ENCODE measurements around the gene ORM1. TPM values are rescaled to one million over a fixed set of nuclear protein-coding genes. Genes with fewer than 3 reads are reported as not detected.
A peak's percentile ranks its signal among the peaks of the same experiment; 100 is the strongest.

The ORM1 gene
- total RNA-seq, 1 experiment from 2014 or later = 4.4 TPM

DNA sequence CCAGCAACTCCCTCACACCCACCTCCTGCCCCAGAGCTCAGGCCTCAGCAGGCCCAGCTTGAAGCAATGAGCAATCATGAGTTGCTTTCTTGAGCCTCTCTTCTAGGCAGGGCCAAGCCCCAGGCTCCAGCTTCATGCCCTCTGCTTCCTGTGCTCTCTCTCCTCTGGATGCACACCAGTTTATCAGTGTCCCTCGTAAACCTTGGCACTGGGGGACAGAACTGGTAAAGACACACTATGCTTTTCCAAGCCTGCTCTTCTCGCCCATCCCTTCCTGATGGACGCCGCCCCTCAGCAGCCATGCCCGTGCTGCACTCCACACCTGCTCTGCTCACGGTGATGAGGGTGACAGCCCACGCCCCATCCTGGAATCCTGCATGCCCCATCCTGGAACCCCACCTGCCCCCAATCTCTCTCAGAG lies 49.4 kb upstream of the ORM1 start:
- Histone ChIP-seq H2AK5ac (ENCODE audit: insufficient read length, low read length) (no peak overlapping the region), H3K4me2 (ENCODE audit: insufficient read depth, insufficient read length, low read length) (no peak overlapping the region), H3K56ac (ENCODE audit: insufficient read length, low read depth, low read length) (no peak overlapping the region), H3K18ac (ENCODE audit: insufficient read length, low read depth, low read length) (no peak overlapping the region), H3K4ac (ENCODE audit: low read depth, low read length) (no peak overlapping the region), H2BK5ac (ENCODE audit: insufficient read length, low read length) (no peak overlapping the region), H2AFZ (ENCODE audit: low read length) (no peak overlapping the region), H3K27me3 (ENCODE audit: insufficient read depth, low read length) (no peaks in the 10 kb centered on the region), H3K79me1 (ENCODE audit: insufficient read depth, low read depth, low read length, poor library complexity, severe bottlenecking) (no peaks in the 10 kb centered on the region), H3K14ac (ENCODE audit: insufficient read depth, low read length) (no peak overlapping the region; the same call in 1 of the 2 replicates), H3T11ph (ENCODE audit: low read length) (no peak overlapping the region), H4K20me1 (ENCODE audit: control insufficient read depth, insufficient read depth, insufficient read length) (no peaks in the 10 kb centered on the region), H4K8ac (replicated peaks; ENCODE audit: insufficient read length, low read depth, low read length) (no peak overlapping the region), H4K5ac (ENCODE audit: insufficient read length, low read depth, low read length) (no peak overlapping the region), H3K9ac (ENCODE audit: extremely low read depth, insufficient read length, low read length) (no peak overlapping the region), H2BK15ac (ENCODE audit: low read depth, low read length) (no peak overlapping the region), H3K23me2 (ENCODE audit: insufficient read length, low read depth, low read length, poor library complexity, severe bottlenecking) (no peaks in the 10 kb centered on the region), H4K91ac (ENCODE audit: insufficient read length, low read depth, low read length) (no peak overlapping the region), H3K27ac (ENCODE audit: insufficient read length, low read depth, low read length) (no peak overlapping the region), H3K4me1 (ENCODE audit: insufficient read depth, low read length) (no peaks in the 10 kb centered on the region), H3K23ac (ENCODE audit: insufficient read length, low read depth, low read length) (no peak overlapping the region), H2BK12ac (ENCODE audit: insufficient read length, low read depth, low read length) (no peak overlapping the region), H3K79me2 (ENCODE audit: insufficient read depth, low read length) (no peaks in the 10 kb centered on the region), H3K9me3 (ENCODE audit: control insufficient read depth, low read depth, low read length) (no peaks in the 10 kb centered on the region), H2BK20ac (ENCODE audit: low read depth, low read length, poor library complexity, severe bottlenecking) (no peak overlapping the region), H2BK120ac (ENCODE audit: low read depth, low read length, poor library complexity, severe bottlenecking) (no peak overlapping the region)
- Mint-ChIP-seq H3K4me1 (no peaks in the 10 kb centered on the region; a peak in 1 of 4 replicates), H3K4me3 (no peak overlapping the region), H3K27ac (no peak overlapping the region; a peak in 2 of 7 replicates), H3K9me3 (no peaks in the 10 kb centered on the region), H3K36me3 (ENCODE audit: insufficient read depth in 1 of 3, low read depth in 3 of 3) (peaks cover 0 to 4% (median 2%) of the 10 kb centered on the region in 3 experiments; a peak in 3 of 7 replicates), H3K27me3 (ENCODE audit: low read depth) (no peaks in the 10 kb centered on the region; the same call in 1 of the 2 replicates)
- no CpG with 5 or more reads among the region's 7 CpGs for WGBS (ENCODE audit: extremely low coverage, insufficient read length, low lambda C conversion rate)
- TF ChIP-seq, protein P1, sequence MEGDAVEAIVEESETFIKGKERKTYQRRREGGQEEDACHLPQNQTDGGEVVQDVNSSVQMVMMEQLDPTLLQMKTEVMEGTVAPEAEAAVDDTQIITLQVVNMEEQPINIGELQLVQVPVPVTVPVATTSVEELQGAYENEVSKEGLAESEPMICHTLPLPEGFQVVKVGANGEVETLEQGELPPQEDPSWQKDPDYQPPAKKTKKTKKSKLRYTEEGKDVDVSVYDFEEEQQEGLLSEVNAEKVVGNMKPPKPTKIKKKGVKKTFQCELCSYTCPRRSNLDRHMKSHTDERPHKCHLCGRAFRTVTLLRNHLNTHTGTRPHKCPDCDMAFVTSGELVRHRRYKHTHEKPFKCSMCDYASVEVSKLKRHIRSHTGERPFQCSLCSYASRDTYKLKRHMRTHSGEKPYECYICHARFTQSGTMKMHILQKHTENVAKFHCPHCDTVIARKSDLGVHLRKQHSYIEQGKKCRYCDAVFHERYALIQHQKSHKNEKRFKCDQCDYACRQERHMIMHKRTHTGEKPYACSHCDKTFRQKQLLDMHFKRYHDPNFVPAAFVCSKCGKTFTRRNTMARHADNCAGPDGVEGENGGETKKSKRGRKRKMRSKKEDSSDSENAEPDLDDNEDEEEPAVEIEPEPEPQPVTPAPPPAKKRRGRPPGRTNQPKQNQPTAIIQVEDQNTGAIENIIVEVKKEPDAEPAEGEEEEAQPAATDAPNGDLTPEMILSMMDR (conservative IDR thresholded peaks at IDR 0.05) = no peak
- peak; percentile 20 for DNase-seq
